Left cardiac atrium (tissue), 4 donors: ENCODE data around the gene PCSK7. TPM values are rescaled to one million over a fixed set of nuclear protein-coding genes. Genes with fewer than 3 reads are reported as not detected.

Experiments
- ATAC-seq, 2 donors: fragments of 200-7000 bp; cut with Tn5 transposase; one replicate each; pipeline ENCODE4 v1.9.1; 2020; ENCODE audit warnings: mild to moderate bottlenecking in 2 of 2, moderate library complexity in 2 of 2
- DNase-seq: peaks from one replicate; pipeline ENCODE4 v3.0.0-alpha.2; 2020
- intact Hi-C, 2 donors: fragments of 100-400 bp; cut with DNase I; formaldehyde crosslinking; loops; one replicate each; pipeline versions ENCODE4 v1.14.1 to v1.15.1; 2022 to 2023
- total RNA-seq, 2 donors: library from RNA; stranded (reverse); fragmentation: NEBNext Ultra II Directional; extraction: Animal tissue kit (Norgen Biotek cat#: 25700); gene quantifications; one replicate each; pipeline ENCODE4 v1.2.1, GENCODE V29; 2021
- donor health status: DM: no; HTN: yes; CAD: no.
- donor health status: DM: no; HTN: yes; CAD: no; lungs with severe emphysema.
- donor health status: DM: yes; HTN: yes; CAD: no.
- donor health status: Dilated cardiomyopathy.

PCSK7 gene
- total RNA-seq, 2 donors from 2014 or later: 29.2 to 42.5 TPM

- ATAC-seq: no peak
- intact Hi-C loops: no loop called here
- no peak for DNase-seq
These were observed 29.3 kb downstream of the PCSK7 start for GRCh38 chr11:117202386-117203068.

- intact Hi-C loops: no loop called here
- no peak for ATAC-seq
- DNase-seq: no peak
These were observed 30.1 kb downstream of the PCSK7 start for GRCh38 chr11:117201658-117202305.

- DNase-seq (no peak), ATAC-seq (no peak)
- intact Hi-C loops: no loop called here
These were observed 30.8 kb downstream of the PCSK7 start for GRCh38 chr11:117200813-117201657.

GRCh38 chr11:117199916-117200812 is 31.7 kb downstream of the PCSK7 start:
- peak in 1 of 2 donors; percentile 1 for ATAC-seq
- no peak for DNase-seq
- intact Hi-C loops: no loop called here

GRCh38 chr11:117199053-117199915 is 32.6 kb downstream of the PCSK7 start, which contains the start of gene TAGLN:
TSS of gene TAGLN (plus strand) at chr11:117199370. CDS start at chr11:117203014, 3,644 bp downstream.
- intact Hi-C loops: no loop called here
- ATAC-seq (peak; percentile 77 to 79), DNase-seq (peak; percentile 89)

- DNase-seq: no peak
- intact Hi-C loops: no loop called here
- peak in 1 of 2 donors; percentile 5 for ATAC-seq
These were observed 33.3 kb downstream of the PCSK7 start for GRCh38 chr11:117198613-117199012.

GRCh38 chr11:117197516-117198456 is 34.1 kb downstream of the PCSK7 start:
- DNase-seq (no peak), ATAC-seq (peak; percentile 10 to 46)
- intact Hi-C loops: no loop called here

- intact Hi-C loops: no loop called here
- ATAC-seq (no peak), DNase-seq (no peak)
These were observed 34.9 kb downstream of the PCSK7 start for GRCh38 chr11:117197006-117197405.

GRCh38 chr11:117195761-117196160 is 36.1 kb downstream of the PCSK7 start:
- DNase-seq: no peak
- intact Hi-C loops: no loop called here

GRCh38 chr11:117195258-117195657 is 36.6 kb downstream of the PCSK7 start:
- no peak for ATAC-seq
- intact Hi-C loops: no loop called here
- no peak for DNase-seq

More at GRCh38 chr11:117195761-117196160, 36.1 kb downstream of the PCSK7 start:
- no peak for ATAC-seq

GRCh38 chr11:117194267-117194666 is 37.6 kb downstream of the PCSK7 start:
- no peak for ATAC-seq
- DNase-seq: no peak

GRCh38 chr11:117193130-117194020 is 38.5 kb downstream of the PCSK7 start:
- intact Hi-C loops: no loop called here
- no peak for ATAC-seq
- DNase-seq: peak; percentile 5

More at GRCh38 chr11:117194267-117194666, 37.6 kb downstream of the PCSK7 start:
- intact Hi-C loops: no loop called here

- DNase-seq (peak; percentile 6), ATAC-seq (no peak)
- intact Hi-C loops: no loop called here
These were observed 39.4 kb downstream of the PCSK7 start for GRCh38 chr11:117192401-117192875.

GRCh38 chr11:117191680-117192400 is 40.0 kb downstream of the PCSK7 start:
- no peak for ATAC-seq
- intact Hi-C loops: no loop called here
- peak; percentile 18 for DNase-seq

GRCh38 chr11:117189941-117190544 is 41.8 kb downstream of the PCSK7 start:
- ATAC-seq: no peak
- intact Hi-C loops: no loop called here
- DNase-seq: peak; percentile 13
